ENCODE results near the gene LRBA.
"Not testable (repeated sequence)": the region's sequence is repeated elsewhere in the genome, so short reads cannot be mapped to it uniquely, and the experiment has no call there.

The LRBA gene

DNA sequence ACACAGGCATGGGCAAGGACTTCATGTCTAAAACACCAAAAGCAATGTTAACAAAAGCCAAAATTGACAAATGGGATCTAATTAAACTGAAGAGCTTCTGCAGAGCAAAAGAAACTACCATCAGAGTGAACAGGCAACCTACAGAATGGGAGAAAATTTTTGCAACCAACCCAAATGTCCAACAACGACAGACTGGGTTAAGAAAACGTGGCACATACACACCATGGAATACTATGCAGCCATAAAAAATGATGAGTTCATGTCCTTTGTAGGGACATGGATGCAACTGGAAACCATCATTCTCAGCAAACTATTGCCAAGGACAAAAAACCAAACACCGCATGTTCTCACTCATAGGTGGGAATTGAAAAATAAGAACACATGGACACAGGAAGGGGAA is 507.4 kb downstream of the LRBA start:
- not testable (repeated sequence) for DNase-seq (ENCODE audit: low read depth in 2 of 2)

DNA sequence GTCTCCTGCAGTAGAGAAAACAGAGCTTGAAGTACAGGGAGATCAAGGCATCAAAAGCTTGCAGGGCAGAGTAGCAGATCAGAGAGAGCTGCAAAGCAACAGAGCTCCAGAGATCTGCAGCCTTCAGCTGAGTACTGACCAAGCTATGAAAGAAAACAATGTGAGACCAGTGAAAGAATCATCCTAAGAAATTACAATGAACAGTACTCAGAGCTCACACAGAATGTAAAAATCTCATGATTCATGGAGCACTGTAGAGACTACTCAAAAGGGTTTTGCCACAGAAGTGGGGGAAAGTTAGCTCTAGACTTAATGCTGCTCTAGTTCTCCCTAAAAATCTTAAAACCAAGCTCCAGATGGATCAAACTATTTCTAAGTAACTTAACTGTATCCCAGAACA is 513.1 kb downstream of the LRBA start:
- no peak for DNase-seq (ENCODE audit: low read depth in 2 of 2)

DNA sequence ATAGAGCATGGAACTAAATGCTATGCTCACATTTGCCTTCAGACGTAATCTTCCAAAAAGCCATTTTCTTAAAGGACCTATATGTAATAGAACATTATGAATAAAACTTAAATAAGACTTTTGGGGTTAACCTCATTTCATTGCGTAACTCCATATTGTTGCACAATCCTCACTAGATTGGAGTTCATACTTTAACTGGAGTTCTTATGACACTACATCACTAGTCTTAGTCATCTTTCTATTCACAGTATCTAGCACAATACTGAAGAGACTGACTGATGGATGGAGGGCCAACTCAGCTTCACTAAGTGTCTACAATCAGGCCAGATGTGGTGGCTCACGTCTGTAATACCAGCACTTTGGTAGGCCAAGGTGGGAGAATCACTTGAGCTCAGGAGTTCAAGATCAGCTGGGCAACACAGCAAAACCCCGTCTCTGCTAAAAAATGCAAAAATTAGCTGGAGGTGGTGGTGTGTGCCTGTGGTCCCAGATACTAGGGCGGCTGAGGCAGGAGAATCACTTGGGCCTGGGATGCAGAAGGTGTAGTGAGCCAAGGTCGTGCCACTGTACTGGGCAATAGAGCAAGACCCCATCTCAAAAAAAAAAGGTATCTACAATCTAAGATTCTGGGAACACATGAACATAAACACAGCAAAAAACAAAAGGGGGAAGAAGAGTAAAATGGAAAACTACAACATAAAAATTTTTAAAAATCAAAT is 513.9 kb downstream of the LRBA start:
- DNase-seq (ENCODE audit: low read depth in 2 of 2): no peak

DNA sequence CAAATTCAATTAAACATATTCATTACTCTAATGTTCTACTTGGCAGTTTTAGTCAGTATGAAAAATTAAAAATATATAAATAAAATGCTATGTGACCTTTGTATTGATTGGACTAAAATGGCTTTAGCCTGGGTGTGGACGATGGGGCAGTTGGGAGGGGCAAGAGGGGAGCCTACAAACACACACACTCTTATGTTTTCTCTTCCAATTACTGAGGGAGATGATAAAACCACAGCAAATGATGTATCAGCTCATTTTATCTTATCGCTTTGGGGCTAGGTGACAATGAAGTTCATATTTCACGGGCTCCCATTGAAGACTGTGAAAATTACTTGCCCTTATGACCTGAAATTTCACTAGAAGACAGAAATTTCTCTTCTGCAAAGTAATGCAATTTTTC is 517.5 kb downstream of the LRBA start:
- DNase-seq (ENCODE audit: low read depth in 2 of 2): no peak

DNA sequence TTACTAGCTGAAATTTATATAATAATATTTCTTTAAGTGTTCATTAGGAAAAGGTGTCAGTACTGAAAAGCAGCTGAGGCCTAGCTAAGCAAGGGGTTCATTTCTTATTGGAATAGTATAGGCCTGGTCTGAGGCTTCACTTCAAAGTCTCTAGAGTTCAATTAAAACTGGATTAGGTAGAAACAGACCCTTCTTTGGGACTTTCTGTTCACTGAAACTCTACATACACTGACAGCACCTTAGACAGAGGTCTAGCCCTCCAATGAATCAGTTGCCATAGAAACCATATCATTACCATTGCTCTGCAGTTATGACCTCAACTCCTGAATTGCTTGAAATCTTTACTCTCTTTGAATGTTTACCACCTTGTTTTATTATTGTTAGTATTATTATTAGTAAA is 519.5 kb downstream of the LRBA start:
- no peak for DNase-seq (ENCODE audit: low read depth in 2 of 2)

DNA sequence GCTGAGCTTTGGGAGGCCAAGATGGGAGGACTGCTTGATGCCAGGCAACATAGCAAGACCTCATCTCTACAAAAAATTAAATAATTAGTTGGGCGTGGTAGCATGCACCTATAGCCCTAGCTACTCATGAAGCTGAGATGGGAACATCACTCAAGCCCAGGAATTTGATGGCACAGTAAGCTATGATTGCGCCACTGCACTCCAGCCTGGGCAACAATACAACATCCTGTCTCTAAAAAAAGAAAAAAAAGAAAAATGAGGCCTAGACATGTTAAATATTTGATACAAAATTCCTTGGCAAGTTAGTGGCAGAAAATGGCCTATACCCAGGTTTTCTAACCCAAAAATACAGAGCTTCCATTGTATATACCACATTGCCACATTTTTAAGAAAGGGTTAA is 521.2 kb downstream of the LRBA start:
- no peak for DNase-seq (ENCODE audit: low read depth in 2 of 2)

DNA sequence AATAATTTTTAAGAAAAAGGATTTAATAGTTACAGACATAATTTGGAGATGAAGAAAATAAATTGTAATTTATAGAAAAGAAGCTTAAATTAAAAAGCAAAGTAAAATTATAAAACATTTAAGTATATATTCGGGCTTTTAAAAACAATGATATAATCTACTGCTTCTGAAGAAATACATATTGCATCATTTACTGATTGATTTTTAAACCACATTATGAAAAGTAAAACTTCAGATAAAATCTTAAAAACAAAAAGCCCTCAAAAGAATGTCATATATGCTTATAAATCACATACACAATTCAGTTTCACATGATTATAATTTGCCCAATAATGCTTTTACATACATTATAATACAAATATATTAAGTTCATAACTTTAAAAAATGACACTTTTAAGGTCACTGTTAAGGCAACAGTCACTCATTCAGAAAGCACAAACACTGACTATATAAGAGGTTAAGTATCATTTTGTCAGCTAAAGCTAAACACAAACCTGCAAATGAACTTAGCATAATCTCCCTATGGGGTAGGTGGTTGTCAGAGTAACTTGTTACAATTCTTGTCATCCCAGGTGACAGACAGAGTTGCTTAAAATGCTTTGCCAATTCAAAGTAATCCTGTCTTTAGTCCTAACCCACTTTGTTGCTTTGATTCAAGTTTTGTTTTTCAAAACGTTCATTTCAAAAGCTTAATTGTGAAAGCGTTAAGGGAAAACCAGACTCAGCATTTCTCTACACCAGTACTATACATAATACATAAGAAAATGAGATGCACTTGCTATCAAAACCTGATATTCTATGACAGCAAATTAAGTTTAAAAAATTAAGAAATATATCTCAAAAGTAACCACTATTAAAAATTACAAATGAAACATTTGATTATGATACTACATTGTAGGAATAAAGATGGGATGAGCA is 523.7 kb downstream of the LRBA start:
- no peak for DNase-seq (ENCODE audit: low read depth in 2 of 2)

DNA sequence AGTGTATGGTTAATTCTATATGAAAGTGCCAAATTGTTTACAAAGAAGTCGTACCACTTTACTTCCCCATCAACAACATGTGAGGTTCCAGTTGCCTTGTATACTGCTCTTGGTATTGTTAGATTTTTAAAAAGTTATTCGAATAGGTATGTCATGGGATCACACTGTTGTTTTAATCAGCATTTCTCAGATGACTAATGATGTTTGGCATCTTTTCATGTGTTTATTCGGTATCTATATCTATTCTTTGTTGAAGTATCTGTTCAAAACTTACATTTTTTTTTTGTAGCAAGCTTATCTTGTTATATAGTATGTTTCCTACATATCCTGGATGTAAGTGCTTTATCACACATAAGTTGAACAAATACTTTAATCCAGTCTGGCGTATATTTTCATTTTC is 532.5 kb downstream of the LRBA start:
- no peak for DNase-seq (ENCODE audit: low read depth in 2 of 2)

DNA sequence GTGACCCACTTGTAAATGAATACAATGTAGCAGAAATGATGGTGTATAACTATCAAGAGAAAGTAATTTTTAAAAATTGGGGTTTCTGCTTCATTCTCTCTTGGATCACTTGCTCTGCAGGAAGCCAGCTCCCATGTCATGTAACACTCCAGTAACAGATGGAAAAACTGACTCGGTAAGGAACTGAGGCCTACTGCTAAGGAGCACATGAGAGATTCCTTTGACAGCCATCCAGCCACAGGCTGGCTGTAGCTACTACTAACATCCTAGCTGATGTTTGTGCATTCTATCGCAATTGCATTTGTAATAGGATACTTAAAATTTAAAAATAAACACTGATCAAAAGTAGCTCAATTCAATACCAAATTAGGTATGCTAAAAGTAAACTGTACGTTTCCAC is 535.4 kb downstream of the LRBA start:
- DNase-seq (ENCODE audit: low read depth in 2 of 2): no peak

DNA sequence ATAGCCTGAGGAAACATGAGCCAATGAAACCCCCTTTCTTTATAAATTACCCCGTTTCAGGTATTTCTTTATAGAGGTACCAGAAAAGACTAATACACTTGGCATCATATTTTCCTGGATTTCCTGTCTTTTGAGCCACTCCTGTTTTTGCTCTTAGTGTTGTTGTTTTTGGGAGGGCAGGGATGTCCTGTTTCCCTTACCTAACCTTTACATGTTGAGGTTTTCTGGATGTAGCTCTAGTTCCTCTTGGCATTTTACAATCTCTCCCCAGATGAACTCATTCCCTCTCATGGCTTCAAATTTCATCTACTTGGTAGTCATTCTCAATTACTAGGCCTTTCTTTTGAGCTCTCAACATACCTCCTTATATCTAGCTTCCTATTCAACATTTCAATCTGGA is 537.2 kb downstream of the LRBA start:
- DNase-seq (ENCODE audit: low read depth in 2 of 2): no peak

DNA sequence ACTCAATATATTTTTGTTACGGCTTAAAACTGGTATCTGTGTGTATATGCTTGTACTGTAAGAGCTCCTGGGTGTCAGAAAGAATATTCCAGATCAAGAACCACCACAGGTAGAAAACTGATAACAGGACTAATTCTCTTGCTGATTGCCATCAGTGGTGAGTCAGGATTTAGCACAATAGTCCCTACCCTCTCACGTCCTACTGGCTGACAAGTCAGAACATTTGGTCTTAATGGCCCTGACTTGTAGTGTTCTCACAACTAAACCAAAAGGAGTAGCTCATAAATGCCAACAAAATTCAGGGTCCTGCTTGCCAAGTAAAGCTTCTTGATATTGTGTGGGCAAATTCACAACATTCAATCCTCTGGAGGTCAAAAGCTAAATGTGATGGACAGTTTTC is 538.3 kb downstream of the LRBA start:
- no peak for DNase-seq (ENCODE audit: low read depth in 2 of 2)

DNA sequence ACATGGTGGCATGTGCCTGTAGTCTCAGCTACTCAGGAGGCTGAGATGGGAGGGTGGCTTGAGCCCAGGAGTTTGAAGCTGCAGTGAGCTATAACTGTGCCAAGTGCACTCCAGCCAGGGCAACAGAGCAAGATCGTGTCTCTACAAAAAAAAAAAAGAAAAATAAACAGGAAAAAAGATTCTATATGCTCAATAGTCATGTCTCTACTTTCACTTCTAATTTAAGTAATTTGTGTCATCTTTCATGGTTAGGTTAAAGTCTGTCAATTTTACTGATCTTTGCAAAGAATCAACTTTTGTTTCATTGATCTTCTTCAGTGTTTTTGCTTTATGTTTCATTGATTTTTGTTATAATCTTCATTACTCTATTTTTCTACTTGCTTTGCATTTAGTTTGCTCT is 539.3 kb downstream of the LRBA start:
- no peak for DNase-seq (ENCODE audit: low read depth in 2 of 2)

DNA sequence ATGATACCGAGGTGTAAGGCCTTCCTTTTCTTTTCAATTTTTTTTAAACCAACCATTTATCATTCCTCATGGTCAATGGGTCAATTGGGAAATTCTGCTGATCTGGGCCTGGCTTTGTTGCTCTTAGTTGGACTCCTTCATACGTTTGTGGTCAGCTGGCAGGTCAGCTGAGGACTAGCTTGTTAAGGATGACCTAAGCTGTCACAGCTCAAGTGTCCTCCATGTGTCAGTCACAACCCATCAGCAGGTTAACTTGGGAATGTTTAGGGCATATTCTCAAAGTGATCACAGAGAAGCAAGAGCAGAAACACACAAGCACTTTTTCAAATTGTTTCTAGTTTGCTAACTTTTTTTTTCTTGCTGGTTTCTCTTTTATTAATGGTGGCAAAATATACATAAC is 550.6 kb downstream of the LRBA start:
- DNase-seq (ENCODE audit: low read depth in 2 of 2): no peak

DNA sequence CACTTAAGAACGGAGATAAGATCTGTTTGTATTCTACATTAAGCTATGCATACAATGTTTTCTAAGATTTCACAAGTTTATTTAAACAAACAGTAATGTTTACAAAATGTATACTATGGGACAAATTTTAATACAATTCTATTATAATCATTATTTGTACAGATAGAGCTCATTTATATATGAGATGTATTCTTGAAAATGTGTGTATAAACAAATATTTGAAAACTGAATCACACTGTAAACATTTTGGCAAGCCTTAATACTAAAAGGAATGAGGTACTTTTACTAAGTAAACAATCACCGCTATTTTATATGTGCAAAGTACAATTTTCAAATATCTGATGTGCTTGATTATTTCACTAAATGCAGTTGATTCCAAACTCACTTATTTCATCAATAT is 552.3 kb downstream of the LRBA start:
- no peak for DNase-seq (ENCODE audit: low read depth in 2 of 2)

DNA sequence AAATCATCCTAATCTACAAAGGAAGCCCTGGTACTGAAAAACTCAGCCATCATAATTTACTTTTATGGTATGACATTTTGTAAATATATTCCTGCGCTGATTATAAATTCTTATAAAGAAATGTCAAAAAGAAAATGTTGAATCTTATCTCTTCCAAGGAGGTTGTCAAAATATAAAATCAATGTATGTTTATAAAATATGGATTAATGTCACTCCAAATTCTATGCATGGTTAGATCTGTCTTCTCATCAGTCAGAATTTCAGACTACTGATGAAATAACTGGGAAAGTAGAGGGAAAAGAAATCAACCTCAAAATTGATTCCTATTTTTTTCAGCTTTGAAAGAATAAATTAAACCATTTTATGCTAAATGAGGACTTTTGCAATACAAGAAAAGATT is 553.1 kb downstream of the LRBA start:
- DNase-seq (ENCODE audit: low read depth in 2 of 2): no peak

DNA sequence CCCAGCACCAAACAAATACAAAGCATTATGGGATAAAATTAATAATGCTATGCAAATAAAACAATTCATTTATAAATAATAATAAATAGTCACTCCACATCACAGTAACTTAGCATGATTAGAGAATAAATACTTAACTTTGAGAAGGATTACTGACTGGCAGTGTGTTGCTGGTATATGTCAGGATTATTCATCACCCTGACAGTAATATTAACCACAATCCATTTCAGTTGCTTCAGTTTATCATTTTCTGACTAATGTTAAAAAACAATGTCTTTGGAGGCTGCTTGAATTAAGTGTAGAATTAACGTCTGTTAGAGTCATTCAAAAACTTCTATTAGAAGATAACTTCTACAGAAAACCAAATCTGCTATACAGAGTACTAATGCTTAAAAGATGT is 557.3 kb downstream of the LRBA start:
- DNase-seq (ENCODE audit: low read depth in 2 of 2): no peak

DNA sequence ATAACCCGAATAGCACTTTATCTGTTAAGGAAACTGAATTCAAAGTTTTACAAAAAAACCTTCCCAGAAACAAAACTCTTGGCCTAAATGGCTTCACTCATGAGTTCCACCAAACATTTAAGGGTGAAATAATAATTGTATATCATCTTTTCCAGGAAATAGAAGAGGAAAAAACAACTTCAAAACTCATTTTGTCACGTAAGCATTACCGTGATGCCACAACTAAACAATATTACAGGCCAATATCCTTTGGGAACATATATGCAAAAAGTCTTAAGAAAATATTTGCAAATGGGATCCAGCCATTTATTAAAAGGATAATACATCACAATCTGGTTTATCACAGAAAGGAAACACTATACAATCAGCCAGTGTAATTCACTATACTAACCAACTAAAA is 563.2 kb downstream of the LRBA start:
- DNase-seq (ENCODE audit: low read depth in 2 of 2): no peak

DNA sequence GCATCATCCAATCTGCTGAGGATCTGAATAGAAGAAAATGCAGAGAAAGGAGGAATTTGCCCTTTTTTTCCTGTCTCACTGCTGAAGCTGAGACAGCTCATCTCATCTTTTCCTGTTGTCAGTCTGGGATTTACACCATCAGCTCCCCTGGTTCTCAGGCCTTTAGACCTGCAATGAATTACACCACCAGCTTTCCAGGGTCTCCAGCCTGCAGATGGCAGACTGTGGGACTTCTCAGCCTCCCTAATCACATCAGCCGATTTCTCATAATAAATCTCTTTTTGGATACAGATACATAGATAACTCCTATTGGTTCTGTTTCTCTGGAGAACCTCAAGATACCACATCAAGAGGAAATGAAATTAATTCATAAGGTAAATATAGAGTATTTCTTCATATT is 567.7 kb downstream of the LRBA start:
- DNase-seq (ENCODE audit: low read depth in 2 of 2): no peak

DNA sequence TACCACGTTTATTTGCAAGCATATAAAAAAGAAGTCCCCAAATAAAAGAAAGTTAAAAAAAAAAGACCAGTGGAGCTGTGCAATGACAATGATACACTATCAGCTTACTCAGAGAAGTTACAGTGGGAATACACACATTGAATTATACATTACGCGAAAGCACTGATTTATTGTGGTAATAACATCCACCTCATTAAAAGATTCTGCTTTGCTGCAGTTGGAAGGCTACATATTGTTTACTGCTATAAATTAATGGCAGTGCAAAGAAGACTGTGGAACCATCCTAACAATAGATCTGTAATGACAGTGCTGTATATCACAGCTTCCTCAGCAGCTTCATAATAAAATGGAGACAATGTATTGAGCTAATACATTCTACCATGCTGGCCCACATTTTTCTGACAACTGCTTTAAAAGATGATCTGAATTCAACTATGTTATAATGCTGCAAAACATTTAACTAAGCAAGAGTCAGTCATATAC is 575.6 kb downstream of the LRBA start:
- no peak for DNase-seq (ENCODE audit: low read depth in 2 of 2)

DNA sequence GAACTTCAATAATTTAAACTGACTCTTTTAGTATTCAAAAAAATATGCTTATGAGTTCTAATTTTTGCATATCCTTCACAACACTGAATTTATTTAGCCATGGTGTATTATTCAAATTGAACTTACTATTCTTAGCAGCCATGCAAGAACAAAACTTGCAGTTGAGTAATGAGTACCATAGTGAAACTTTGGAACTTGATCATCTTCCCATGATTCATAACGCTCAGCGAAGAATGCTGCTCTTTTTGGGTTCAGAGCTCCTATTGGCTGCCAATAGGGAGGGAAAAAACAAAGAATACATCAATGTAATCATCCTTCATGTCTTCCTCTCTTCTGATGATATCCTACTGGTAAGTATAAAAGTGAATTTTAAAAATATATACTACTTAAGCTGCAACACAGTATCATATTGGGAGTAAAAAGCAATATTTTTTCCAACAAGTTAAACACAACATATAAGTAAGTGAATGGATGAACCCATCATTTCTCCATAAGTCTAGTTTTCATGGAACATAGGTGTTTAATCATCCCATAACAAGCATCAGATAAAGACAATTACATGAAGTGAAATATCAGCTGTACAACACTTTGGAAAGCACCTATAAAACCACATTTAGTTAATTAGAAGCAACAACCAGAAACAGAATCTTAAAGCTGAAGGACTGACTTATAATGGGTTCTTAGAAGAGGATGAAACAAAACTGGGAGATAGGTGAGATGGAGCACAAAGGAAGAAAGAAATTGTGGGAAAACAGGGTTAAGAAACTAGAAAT is 578.3 kb downstream of the LRBA start:
- no peak for DNase-seq (ENCODE audit: low read depth in 2 of 2)

DNA sequence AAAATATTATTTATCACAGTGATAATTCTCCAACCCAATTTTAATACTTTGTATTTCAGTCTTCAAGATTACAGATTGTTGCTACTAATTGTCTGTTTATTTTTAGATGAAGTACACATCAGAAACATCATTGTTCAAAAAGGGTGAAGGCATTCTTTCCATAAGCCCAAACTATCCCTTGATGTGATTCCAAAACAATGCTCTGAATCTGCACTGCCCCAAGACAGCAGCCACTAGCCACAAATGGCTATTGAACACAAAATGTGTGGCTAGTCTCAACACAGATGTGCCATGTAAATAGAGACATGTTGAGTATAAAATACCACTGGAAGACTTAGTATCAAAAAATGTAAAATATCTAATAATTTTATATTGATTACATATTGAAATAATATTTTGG is 583.9 kb downstream of the LRBA start:
- DNase-seq (ENCODE audit: low read depth in 2 of 2): no peak

DNA sequence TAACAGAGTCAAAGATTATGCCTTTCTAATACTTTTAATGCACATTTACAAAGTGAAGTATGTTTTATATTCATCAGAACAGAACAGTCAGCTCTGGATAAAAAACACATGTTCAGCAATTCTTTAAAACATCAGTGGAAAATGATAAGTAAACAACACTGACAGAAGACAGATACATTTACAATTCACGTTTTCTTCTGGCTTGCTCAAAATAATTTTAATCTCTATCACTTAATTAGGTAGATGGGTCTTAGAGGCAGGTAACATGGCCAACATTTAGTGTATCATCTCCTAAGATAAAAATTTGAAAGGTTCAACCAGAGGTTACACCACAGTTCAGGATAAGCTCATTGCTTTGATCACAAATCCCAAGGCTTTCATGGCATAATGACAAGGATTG is 589.9 kb downstream of the LRBA start:
- DNase-seq (ENCODE audit: low read depth in 2 of 2): no peak
